ENCODE results near the gene USP36.
A peak's percentile ranks its signal among the peaks of the same experiment; 100 is the strongest.

Gene USP36

DNA sequence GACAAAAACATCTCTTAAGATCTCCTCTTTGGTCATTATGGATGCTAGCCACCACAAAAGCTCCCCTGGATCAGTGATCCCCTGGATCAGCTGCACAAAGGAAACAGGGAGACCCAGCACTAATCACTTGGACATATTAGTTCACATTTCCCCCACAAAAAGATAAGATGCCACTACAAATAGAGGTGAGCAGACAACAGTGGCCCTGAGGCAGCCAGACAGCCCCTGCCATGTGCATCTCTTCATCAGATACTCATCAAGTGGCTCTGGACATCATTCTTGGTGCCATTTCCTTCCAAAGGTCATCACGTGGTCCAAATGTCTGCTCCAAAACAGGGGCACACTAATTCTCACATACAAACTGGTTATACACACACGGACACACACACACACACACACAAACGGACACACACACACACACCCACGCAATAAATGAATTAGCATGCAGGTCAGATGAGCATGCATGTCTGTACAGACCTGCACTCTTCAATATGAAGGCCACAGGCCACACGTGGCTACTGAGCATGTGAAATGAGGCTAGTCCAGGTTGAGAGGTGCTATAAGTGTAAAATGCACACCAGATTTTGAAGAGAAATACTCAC, 4.1 kb downstream of the USP36 start:
- no peak for DNase-seq

DNA sequence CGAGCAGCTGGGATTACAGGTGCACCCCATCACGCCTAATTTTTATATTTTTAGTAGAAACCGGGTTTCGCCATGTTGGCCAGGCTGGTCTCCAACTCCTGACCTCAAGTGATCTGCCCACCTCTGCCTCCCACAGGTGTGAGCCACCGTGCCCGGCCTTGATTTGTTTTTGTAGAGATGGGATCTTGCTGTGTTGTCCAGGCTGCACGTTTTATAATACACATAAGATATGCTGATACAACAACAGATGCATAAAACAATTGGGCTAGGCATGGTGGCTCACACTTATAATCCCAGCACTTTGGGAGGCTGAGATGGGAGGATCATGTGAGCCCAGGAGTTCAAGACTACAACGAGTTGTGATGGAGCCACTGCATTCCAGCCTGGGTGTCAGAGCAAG, 6.0 kb downstream of the USP36 start:
- no peak for DNase-seq

DNA sequence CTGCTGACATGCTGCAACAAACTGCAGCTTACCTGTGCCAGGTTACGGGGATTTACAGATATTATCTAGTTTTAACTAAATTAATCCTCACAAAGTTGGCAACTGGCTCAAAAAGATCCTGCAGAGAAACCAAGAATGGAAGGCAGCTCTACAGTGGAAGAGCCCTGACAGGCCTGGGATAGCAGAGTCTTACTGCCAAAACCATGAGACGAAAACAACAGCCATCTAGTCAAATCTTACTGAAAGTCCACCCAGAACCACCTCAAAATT, 8.1 kb downstream of the USP36 start:
- DNase-seq = no peak

DNA sequence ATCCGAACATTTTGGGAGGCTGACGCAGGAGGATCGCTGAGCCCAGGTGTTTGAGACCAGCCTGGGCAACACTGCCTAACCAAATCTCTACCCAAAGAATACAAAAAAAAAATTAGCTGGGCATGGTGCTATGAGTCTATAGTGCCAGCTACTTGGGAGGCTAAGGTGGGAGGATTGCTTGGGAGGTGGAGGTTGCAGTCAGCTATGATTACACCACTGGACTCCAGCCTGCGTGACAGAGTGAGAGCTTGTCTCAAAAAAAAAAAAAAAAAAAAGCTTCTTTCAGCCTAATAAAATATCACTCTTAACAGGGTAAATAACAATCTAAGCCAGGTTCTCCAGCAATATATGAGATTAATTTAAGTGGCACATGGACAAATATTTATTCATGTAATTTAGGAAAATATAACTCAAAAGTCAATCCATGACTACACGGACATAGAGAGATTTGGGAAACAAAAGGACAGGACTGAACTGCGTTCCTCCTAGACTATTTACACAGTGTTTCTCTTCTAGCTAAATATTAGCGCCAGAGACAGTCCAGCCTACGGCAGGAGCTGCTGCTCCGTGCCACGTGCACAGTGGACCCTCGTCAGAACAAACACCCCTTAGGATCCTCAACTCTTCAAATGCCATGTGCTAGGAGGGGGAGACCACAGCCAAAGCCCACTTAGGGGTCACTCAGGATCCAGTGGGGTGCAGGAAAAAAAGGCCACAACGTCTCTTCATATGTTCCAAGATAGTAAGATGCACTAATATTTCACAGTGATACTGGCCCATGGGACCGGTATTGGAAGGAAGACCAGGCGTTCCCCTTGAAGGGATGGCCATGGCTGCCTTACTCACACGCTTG, 8.7 kb downstream of the USP36 start:
- no peak for DNase-seq

DNA sequence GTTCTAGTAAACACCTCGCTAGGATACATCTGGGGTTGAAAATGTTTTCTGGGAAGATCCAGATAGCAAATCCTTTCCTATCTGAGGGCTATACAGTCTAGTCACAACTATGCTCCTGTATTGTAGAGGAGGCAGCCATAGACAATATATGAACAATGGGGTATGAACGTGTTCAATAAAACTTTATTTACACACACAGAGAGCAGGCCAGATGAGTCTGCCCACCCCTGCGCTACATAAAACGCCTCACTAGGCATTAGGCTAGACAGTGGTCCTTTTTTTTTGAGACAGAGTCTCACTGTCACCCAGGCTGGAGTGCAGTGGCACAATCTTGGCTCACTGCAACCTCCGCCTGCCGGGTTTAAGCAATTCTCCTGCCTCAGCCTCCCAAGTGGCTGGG, 11.1 kb downstream of the USP36 start:
- DNase-seq = no peak

DNA sequence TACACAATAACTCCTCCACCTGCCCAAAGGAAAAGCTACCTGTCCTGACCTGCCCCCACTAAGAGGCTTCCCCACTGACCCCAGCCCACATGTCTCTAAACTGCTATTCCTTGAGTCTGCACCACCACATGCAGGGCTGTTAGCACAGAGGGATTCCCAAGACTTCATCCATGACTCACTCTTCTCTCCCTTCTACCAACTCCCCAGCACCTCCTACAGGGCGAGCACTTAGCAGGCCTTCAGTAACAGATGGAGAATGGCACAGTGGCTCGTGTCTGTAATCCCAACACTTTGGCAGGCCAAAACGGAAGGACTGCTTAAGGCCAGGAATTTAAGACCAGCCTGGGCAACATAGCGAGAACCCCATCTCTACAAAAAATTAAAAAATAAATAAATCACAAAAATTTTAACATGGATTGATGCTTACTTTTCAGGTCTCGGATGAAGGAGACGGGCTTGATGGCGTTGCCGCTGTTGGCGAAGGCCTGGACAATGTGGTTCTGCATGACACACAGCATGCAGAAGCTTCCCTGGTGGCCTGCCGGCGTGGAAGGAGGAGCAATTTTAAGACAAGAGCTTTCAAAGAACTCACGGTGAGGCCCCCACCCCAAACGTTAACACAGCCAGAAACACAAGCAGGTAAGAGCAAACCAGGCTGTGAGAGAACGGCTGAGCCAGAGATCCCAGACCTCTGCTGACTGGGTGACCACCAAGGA, 12.0 kb downstream of the USP36 start:
- peak; percentile 49 for DNase-seq

DNA sequence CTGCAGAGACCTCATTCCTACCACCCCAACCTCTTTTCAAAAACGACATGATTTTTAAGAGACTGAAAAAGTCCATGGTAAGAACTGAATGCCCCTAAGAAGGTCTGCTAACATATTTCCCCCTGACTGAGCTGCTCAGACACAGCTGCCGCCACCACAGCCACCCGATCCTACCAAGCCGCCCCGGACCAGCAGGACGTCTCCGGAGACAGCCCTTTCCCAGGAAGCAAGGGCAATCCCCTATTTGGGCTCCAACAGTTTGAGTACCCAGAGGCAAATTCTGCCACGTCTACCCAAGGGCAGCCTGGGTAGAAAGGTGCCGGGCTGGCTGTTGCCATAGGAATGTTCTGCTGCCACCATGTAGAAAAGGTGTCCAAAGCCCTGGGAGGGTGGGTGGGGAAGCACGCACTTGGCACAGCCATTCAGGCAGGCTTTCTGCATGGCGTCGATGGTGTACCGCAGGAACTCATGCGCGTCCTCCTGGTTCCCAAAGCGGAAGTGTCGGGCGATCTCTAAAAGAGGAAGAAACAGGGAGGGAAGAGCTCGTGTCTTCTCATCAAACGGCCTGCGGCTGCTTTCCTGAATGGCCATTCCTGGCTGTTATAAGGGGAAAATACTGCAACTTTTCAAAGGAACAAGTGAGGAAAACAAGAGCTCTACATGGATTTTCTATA, 13.6 kb downstream of the USP36 start:
- DNase-seq = no peak

DNA sequence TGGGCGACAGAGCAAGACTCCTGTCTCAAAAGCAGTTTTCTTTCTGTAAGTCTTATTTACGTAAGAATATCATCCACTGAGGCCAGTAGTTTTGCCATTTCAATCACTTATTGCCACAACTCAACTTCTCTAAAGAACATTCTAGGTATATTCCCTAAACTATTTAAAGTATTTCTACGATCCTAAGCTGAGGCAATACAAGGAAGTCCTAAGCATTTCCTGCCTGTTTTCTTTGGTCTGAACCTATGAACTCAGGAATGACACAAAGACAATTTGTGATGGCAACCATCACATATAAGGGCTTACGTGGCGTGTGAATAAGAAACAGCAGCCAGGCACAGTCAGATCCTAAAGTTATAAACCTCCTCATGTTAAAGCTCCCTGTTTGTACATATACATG, 14.2 kb downstream of the USP36 start:
- DNase-seq = no peak

DNA sequence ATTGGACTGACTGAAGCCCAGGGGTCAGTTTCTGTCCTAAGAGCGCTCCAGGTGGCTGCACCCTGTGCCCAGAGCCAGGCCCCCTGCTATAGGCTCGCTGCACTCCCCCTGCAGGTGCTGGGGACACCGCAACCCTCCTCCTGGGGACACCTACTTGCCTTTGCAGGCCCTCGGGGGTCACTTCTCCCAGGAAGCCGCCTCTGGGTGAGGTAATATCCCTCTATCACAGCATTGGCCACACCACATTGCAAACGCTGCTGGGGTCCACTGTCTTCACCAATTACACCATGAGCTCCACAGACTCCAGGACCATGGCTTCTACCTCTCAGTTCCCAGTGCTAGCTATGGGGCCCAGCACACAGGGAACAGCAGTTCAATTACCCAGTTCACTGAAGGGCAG, 14.9 kb downstream of the USP36 start:
- no peak for DNase-seq

DNA sequence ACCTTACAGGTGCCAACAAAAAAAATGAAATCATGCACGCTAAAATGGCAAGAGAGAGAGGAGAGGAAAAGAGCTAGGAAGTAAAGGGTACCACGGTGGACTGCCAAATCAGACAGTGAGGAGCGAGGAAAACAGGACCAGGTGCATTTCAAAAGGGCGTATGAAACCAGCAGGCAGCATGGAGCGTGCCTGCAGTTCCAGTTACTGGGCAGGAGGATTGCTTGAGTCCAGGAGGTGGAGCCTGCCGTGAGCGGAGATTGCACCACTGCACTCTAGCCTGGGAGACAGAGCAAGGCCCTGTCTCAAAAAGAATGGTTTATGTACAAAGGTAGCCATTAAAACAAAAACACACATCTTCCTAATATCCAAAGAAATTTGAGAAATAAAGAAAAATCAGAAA, 16.4 kb downstream of the USP36 start:
- no peak for DNase-seq

DNA sequence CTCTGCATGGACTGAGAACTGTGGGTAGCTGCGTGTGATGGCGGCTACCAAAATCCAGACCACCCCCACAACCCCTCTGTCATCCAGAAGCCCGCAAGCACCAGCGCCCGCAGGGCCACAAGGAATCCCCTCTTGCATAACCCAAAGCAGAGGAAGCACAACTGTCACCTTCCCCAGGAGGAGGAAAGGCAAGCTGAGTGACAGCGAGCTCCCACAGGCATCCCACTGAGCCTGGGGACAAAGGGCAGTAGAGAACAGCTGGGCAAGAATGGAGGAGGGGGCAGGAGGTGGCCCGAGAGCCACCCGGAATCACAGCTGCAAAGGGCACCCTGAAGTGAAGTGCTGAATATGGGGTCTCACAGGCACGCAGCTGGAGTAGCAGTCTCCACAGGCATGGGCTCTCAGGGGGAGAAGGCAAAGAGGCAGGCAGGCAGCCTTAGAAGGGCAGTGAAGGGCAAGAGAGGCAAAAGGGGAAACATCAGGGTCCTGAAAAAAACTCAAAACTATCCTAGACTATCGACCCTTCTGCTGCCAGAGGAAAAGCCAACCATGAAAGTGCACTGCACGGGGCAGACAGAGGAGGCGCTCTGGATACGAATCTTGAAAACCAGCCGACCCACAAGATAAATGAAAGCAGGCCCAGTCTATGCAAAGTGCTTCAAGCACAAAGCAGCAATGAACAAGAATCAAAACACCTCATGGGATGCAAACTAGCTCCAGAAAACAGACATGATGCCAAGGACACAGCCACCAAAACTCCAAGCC, 17.1 kb downstream of the USP36 start:
- DNase-seq = no peak

DNA sequence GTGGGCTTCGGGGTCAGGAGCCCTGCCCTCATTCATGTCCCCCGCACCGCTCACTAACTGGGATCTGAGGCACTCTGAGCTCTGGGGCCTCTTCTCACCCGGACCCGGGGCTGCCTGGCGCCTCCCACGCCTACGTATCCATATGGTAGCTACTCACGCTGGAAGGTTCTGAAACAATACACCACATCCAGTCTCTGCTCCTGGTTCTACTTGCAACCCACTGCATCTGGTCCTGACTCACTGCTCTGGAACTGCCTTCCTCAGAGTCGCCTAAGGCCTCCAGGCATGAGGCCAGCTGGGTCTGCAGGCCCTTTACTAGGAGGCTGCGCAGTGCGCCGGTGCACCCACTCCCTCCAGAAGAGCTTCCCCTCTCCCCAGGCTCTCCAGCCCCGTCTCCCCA, 18.1 kb downstream of the USP36 start:
- peak; percentile 59 for DNase-seq

DNA sequence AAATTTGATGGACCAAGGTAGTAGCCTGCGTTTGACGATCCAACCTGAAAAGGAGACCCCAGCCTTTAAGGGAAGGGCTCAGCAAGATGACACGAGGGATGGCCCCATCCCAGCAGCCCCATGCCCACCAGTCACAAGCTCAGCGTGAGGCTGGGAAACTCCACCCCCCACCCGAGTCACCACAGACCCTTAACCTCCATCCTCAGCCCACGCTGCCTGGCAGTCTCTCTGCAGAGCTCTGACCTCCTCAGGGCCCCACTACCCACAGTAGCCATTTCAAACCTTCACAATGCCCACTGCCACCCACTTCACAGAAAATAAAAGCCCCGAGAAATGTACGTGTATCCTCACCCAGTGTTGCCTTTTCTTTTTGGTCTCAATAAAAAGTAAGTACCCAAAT, 18.7 kb downstream of the USP36 start:
- DNase-seq = no peak

DNA sequence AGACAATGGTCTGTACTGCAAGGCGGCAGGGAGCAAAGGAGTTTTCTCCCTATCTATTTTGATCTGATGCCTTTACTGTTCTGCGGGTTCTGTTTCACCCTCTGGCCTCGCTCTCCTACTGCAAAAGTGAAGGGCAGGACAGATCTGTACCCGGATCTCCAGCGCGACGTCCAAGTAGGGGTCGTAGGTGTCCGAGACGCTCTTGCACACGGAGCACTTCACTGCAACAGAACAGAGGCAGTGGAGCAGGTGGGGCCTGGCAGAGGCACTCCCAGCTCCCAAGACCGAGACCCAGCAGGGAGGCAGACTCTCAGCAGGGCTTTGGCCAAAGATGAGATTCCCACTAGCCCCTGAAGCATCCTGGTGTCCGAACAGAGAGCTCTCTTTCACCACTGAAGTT, 19.8 kb downstream of the USP36 start:
- DNase-seq = no peak

DNA sequence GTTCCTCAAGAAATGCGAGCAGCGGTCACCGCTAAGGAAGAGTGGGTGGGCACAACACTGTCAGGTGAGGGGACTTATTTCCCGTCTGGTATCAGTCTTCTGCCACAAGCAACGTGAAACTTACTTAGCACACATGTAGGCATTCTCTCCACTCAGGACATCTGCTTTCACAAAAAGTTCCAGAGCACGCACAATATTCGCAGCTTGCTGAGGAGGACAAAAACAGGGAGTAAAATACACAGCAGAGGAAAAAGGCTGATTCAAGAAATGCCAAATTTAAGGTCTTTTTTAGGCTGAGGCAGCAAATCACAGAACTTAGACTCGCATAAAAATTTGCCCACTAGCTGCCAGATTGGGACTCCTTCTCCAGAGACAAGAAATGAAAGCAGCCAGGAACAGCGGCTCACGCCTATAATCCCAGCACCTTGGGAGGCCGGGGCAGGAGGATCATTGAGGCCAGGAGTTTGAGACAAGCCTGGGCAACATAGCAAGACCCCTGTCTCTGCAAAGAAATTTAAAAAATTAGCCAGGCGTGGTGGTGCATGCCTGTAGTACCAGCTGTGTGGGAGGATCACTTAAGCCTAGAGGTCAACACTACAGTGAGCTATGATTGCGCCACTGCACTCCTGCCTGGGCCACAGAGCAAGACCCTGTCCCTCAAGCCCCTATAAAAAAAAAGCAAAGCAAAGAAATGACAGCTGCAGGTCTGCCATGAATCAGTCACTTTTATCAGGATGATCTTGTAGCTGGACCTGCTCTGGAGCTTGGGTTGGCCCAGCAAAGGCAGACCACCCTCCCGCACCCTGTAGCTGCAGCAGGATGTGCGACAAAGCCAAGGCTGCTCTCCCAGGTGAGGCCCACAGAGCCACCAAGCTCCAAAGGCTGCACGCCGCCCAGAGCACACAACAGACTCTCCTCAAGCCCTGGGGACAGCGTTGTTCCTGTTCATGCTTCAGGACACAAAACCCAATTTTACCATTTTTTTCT, 20.5 kb downstream of the USP36 start:
- DNase-seq = no peak

DNA sequence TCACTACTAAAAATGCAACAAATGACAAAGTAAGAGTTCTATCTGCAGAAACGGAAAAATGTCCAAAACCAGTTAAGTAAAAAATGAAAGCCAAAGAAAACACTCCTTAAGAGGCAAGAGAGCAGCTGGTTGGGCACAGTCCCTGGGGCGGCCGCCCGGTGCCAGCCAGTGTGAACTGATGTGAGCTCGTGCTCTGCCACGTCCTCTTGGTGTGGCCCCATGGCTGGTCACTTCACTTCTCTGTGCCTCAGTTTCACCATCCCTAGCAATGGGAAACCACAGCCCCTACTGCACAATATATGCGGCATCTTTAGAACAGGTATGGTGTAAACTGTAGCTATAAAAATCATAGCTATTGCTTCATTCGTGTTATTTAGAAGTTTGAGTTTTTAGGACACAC, 21.2 kb downstream of the USP36 start:
- no peak for DNase-seq

DNA sequence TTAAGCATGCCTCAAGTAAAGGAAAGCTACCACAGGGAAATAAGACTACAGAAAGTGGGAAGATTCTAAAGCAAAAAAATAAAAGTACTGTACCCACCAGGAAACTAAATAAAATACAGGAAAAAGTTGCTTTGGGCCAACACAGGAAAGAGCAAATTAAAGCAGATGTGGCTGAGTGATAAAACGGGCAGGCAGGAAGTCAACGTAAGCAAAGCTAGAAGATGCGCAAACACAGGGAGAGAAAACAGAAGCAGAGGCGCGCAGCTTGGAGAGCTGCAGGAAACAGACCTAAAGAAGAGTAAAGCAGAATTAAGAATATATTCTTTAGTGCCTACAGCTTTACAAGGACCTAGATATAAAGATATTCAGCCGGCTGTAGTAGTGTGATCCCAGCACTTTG, 21.7 kb downstream of the USP36 start:
- DNase-seq = no peak

DNA sequence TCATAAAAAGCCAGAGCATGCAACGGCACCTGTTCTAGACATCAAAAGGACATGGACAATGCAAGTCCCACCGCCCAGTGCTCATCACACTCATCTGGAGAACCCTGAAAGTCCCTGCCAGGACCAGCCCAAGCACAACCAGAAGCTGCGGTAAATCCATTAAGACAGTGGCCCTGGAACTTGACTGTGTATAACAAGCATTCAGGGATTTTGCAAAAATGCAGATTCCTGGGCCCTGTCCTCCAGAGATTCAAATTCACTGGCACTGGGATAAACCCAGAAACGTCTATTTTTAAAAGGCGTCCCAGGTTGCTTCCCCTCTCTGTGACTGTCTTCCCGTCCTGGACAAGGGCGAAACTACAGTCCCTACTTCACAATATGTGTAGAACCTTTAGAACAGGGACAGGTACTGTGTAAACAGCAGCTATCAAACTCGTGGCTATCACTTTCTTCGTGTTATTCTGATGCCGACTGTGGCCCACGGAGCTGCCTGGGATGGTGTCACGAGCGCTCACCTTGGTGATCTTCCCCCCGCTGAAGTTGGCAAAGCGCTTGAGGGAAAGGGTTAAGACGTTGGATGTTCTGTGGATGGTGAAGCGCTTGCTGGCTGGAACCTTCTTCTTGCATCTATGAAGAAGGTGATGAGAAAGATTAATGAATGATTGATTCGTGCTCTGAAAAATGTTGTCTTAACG, 22.3 kb downstream of the USP36 start:
- no peak for DNase-seq

DNA sequence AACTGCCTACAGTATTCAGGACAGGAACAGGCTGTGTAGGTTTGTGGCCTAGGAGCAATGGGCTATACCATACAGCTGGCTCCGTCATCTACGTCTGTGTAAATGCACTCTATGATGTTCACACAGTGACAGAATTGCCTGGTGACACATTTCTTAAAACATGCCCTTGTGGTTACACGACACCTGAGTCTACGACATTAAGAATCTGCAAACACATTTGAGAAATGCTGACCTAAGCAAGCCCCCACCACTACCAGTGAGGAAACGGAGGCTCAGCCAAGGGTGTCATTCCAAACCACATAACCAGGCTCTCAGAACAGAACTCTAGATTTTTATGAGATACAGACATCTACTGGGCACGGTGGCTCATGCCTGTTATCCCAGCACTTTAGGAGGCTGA, 23.5 kb downstream of the USP36 start:
- no peak for DNase-seq

DNA sequence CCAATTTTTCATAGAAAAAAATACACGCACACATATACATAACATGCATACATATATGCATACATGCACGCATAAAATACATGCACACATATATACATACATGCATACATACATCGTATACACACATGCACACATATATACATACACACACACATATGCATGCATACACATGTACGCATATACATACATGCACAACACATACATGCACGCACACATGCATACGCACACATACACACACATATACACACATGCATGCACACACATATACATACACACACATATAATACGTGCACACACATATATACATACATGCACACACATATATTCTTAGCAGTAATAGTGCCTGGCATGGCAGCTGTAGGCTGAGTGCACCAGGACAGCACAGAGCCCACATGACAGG, 24.9 kb downstream of the USP36 start:
- no peak for DNase-seq

DNA sequence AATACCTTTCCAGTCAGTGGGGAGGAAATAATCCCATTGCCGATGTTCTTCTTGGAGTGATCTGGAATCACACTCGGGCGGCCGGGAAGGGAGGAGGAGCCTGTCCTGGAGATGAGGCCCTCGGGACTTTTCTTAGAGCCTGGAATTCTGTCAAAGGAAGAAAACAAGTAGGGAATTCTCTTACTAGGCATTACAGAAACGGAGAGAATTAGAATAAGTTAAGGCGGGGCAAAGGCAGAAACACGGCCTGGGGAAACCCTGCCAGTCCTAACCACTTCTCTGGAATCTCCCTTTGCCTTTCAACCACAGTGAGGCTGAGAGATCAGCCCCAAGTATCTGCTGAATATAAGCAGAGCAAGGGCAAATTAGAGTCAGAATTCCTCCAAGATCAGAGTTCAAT, 27.8 kb downstream of the USP36 start:
- no peak for DNase-seq

Data from fibroblast of skin of back (primary cell).